AG04450 (cell line): ENCODE data around the gene PDS5A. TPM values are rescaled to one million over a fixed set of nuclear protein-coding genes. Genes with fewer than 3 reads are reported as not detected.
"Not testable (repeated sequence)": the region's sequence is repeated elsewhere in the genome, so short reads cannot be mapped to it uniquely, and the experiment has no call there.

Experiments
- CTCF ChIA-PET: fragments of 300-600, 350-600 bp; formaldehyde crosslinking; extraction: SDS; loops from one replicate; lab custom pipeline; 2022; ENCODE audit warnings: antibody characterized with exemption, inconsistent platforms; lab: Charles Lee
- POLR2A ChIA-PET: fragments of 350-600 bp; formaldehyde crosslinking; extraction: SDS; loops from one replicate; lab custom pipeline; 2021; ENCODE audit warnings: antibody characterized with exemption, inconsistent platforms; lab: Yijun Ruan, JAX
- DNase-seq: peaks from one replicate; pipeline ENCODE4 v3.0.0-alpha.2; 2011; ENCODE audit warnings: low read depth, low spot score
- H3K27ac ChIP-seq: one replicate; pipeline ENCODE4 v1.5.1; 2012; ENCODE audit warnings: low read depth, low read length, control low read depth
- H3K27me3 ChIP-seq: one replicate; pipeline ENCODE4 v1.6.0; 2012; ENCODE audit warnings: low read length; ENCODE audit not compliant: control insufficient read depth, insufficient read depth
- H3K4me3 ChIP-seq: 2 replicates; pipeline ENCODE4 v1.5.1; 2011; ENCODE audit warnings: mild to moderate bottlenecking, low read depth, low read length, control low read depth
- H3K9me3 ChIP-seq: 2 replicates; pipeline ENCODE4 v1.5.1; 2012; ENCODE audit warnings: low read length; ENCODE audit not compliant: control insufficient read depth, insufficient read depth
- CTCF ChIP-seq: IDR thresholded peaks from 2 replicates; pipeline ENCODE4 v1.5.1; 2011; ENCODE audit warnings: low read depth, low read length, control low read depth, inconsistent platforms
- polyA plus RNA-seq: library from polyadenylated mRNA; depleted of rRNA; stranded (reverse); fragments of >200 nt; gene quantifications from 2 replicates; pipeline ENCODE4 v1.2.3, GENCODE V29; 2011

PDS5A gene
- polyA plus RNA-seq, 1 experiment: 49.5 TPM

DNA sequence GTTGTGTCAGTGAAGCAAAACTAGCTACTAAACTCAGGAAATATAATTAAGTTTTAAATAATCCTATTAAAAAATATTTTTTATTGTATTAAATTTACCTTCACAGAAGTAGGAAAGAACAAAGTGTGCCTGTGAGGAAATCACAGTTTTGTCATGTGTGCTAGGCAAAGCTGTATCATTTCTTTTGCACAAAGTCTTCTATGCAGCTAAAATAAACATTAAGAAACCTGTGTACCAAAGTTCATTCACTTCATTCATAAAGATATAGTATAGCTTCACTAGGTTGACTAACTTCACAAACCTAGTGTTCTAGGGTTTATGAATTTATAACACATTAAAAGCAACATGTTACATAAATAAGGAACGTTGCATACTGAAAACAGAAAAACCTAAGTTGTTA, 131.0 kb downstream of the PDS5A start:
- no peak overlapping the region for H3K4me3 ChIP-seq
- no peaks in the 10 kb centered on the region for H3K27me3 ChIP-seq
- H3K27ac ChIP-seq: no peak overlapping the region
- DNase-seq: no peak
- POLR2A ChIA-PET: no interaction called here
- TF ChIP-seq CTCF: no peak
- no peaks in the 10 kb centered on the region for H3K9me3 ChIP-seq
- CTCF ChIA-PET: interaction anchor here (1.7 kb wide), 1 partner anchor 131 kb away, joined by 4 read pairs; no protein-coding TSS in a partner anchor

- ChIA-PET CTCF (interaction anchor here (1.7 kb wide), 1 partner anchor 132 kb away, joined by 4 read pairs; no protein-coding TSS in a partner anchor), POLR2A (no interaction called here)
- Histone ChIP-seq H3K4me3 (no peak overlapping the region), H3K27me3 (no peaks in the 10 kb centered on the region), H3K27ac (no peak overlapping the region), H3K9me3 (no peaks in the 10 kb centered on the region)
- TF ChIP-seq CTCF: no peak
- no peak for DNase-seq
These were observed 131.6 kb downstream of the PDS5A start for GRCh38 chr4:39846120-39846519.

- Histone ChIP-seq H3K4me3 (no peak overlapping the region), H3K27ac (no peak overlapping the region), H3K9me3 (no peaks in the 10 kb centered on the region), H3K27me3 (no peaks in the 10 kb centered on the region)
- POLR2A ChIA-PET: no interaction called here
- CTCF ChIA-PET: no interaction called here
- no peak for DNase-seq
- no peak for TF ChIP-seq CTCF
These were observed 135.8 kb downstream of the PDS5A start for GRCh38 chr4:39841894-39842293.

- CTCF ChIA-PET, H3K9me3 ChIP-seq, DNase-seq, H3K27me3 ChIP-seq, H3K4me3 ChIP-seq, POLR2A ChIA-PET, H3K27ac ChIP-seq: not testable (repeated sequence)
These were observed 137.2 kb downstream of the PDS5A start for GRCh38 chr4:39840516-39840915.

DNA sequence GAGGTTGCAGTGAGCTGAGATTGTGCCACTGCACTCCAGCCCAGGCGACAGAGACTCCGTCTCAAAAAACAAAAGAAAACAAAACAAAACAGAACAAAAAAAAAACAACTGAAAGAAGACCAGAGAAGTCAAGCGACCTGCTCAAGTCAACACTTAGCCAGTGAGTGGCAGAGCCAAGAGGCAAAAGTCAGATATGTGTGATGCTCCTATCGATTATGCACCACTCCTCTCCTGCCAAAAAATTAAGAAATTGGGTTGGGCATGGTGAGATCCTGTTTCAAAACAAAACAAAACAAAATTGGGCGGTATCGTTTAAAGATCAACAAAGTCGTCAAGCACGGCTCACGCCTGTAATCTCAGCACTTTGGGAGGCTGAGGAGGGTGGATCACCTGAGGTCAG, 137.7 kb downstream of the PDS5A start:
- Histone ChIP-seq H3K27ac (no peak overlapping the region), H3K4me3 (no peak overlapping the region), H3K27me3 (no peaks in the 10 kb centered on the region), H3K9me3 (no peaks in the 10 kb centered on the region)
- no peak for DNase-seq
- POLR2A ChIA-PET: no interaction called here
- no peak for TF ChIP-seq CTCF
- CTCF ChIA-PET: no interaction called here

- CTCF ChIA-PET, H3K27me3 ChIP-seq, DNase-seq, POLR2A ChIA-PET, H3K9me3 ChIP-seq, H3K27ac ChIP-seq, H3K4me3 ChIP-seq: not testable (repeated sequence)
These were observed 139.3 kb downstream of the PDS5A start for GRCh38 chr4:39838431-39838830.
